ENCODE results near the gene TENM4. TPM values are rescaled to one million over a fixed set of nuclear protein-coding genes. Genes with fewer than 3 reads are reported as not detected.

The TENM4 gene
- polyA plus RNA-seq, 1 experiment, result 0.39 TPM

- CTCF ChIA-PET, result no interaction called here
- POLR2A ChIA-PET, result no interaction called here
These were observed 696.6 kb downstream of the TENM4 start for GRCh38 chr11:78744202-78744601.

DNA sequence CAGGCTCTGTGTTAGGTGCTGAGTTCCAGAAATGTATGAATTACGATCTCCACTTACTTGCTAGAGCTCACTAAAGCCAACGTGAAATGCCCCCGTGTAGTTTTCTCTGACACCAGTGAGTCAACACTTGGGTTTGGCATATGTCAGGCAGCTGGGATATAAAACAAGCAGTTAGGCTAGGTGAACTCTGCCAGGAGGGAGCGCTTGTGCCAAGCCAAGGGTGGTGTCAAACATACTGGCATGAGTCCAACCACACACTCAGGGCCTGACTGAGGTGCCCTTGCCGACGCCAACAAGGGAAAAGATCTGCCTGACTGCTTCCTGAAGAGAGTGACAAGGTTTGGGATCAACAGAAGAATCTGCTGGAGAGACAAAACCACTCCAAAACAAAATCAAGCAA is 698.4 kb downstream of the TENM4 start:
- TF ChIP-seq, protein P1, sequence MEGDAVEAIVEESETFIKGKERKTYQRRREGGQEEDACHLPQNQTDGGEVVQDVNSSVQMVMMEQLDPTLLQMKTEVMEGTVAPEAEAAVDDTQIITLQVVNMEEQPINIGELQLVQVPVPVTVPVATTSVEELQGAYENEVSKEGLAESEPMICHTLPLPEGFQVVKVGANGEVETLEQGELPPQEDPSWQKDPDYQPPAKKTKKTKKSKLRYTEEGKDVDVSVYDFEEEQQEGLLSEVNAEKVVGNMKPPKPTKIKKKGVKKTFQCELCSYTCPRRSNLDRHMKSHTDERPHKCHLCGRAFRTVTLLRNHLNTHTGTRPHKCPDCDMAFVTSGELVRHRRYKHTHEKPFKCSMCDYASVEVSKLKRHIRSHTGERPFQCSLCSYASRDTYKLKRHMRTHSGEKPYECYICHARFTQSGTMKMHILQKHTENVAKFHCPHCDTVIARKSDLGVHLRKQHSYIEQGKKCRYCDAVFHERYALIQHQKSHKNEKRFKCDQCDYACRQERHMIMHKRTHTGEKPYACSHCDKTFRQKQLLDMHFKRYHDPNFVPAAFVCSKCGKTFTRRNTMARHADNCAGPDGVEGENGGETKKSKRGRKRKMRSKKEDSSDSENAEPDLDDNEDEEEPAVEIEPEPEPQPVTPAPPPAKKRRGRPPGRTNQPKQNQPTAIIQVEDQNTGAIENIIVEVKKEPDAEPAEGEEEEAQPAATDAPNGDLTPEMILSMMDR (IDR thresholded peaks at IDR 0.05; ENCODE audit: insufficient read depth, low read depth, low read length), result no peak
- Histone ChIP-seq H3K36me3 (ENCODE audit: control insufficient read depth, insufficient read depth, low read length) (no peaks in the 10 kb centered on the region), H3K27me3 (ENCODE audit: control insufficient read depth, insufficient read depth, low read length) (no peaks in the 10 kb centered on the region), H3K4me3 (ENCODE audit: low read depth, low read length) (no peak overlapping the region)
- POLR2A ChIA-PET, result no interaction called here
- no peak for DNase-seq (ENCODE audit: low read depth)
- CTCF ChIA-PET, result interaction anchor here (0.8 kb wide), 1 partner anchor 97 kb away, joined by 3 read pairs; no protein-coding TSS in a partner anchor

More at GRCh38 chr11:78744202-78744601, 696.6 kb downstream of the TENM4 start:
- Histone ChIP-seq H3K4me3 (ENCODE audit: low read depth, low read length) (no peak overlapping the region), H3K27me3 (ENCODE audit: control insufficient read depth, insufficient read depth, low read length) (no peaks in the 10 kb centered on the region), H3K36me3 (ENCODE audit: control insufficient read depth, insufficient read depth, low read length) (no peaks in the 10 kb centered on the region)
- TF ChIP-seq, protein P1 (IDR thresholded peaks at IDR 0.05; ENCODE audit: insufficient read depth, low read depth, low read length), result no peak
- DNase-seq (ENCODE audit: low read depth), result no peak

DNA sequence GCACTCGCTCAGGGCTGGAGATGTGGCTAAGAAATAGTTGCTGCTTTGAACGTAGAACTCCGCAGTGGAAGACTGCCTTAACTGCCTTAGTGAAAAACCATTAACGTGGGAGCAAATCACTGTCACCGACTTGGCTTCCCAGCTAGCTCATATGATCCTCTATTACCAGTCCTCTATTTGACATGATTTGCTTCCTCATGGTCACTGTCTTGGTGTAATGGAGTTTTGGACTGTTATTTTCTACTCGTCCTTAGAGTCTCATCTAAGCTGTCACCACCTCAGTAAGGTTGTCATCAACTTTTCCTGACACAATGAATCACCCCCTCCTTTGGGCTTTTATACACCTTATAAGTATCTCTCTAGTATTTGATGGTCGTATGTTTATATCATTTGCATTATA is 699.1 kb downstream of the TENM4 start:
- CTCF ChIA-PET, result no interaction called here
- H3K4me3 ChIP-seq (ENCODE audit: low read depth, low read length), result no peak overlapping the region
- TF ChIP-seq, protein P1 (IDR thresholded peaks at IDR 0.05; ENCODE audit: insufficient read depth, low read depth, low read length), result no peak
- DNase-seq (ENCODE audit: low read depth), result no peak
- H3K36me3 ChIP-seq (ENCODE audit: control insufficient read depth, insufficient read depth, low read length), result no peaks in the 10 kb centered on the region
- H3K27me3 ChIP-seq (ENCODE audit: control insufficient read depth, insufficient read depth, low read length), result no peaks in the 10 kb centered on the region
- POLR2A ChIA-PET, result no interaction called here

GRCh38 chr11:78740199-78741071 is 700.4 kb downstream of the TENM4 start:
- POLR2A ChIA-PET, result no interaction called here
- CTCF ChIA-PET, result interaction anchor here (0.6 to 0.7 kb wide), 3 partner anchors 25 to 1299 kb away, joined by 3 read pairs; no protein-coding TSS in a partner anchor
- H3K36me3 ChIP-seq (ENCODE audit: control insufficient read depth, insufficient read depth, low read length), result no peaks in the 10 kb centered on the region
- DNase-seq (ENCODE audit: low read depth), result no peak
- no peak overlapping the region for H3K4me3 ChIP-seq (ENCODE audit: low read depth, low read length)
- H3K27me3 ChIP-seq (ENCODE audit: control insufficient read depth, insufficient read depth, low read length), result no peaks in the 10 kb centered on the region
- TF ChIP-seq, protein P1 (IDR thresholded peaks at IDR 0.05; ENCODE audit: insufficient read depth, low read depth, low read length), result no peak

DNA sequence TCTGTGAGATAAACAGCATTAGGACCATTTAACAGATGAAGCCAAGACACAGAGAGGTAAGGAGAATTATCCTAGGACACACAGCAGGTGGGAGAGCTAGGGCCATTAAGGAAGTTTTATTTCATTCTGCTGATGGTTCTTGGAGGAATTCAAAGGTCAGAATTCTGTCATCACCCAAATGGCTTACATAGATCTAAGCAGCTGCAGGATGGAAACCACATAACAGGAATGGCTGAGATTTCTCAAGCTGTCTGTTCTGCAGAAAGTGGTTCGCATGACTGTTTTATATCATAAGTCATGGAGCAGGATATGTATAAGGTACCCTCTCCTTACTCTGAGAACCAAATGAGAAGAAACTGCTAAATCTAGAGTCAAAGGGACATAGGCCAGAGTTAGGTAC is 702.9 kb downstream of the TENM4 start:
- DNase-seq (ENCODE audit: low read depth), result no peak
- Histone ChIP-seq H3K27me3 (ENCODE audit: control insufficient read depth, insufficient read depth, low read length) (no peaks in the 10 kb centered on the region), H3K4me3 (ENCODE audit: low read depth, low read length) (no peak overlapping the region), H3K36me3 (ENCODE audit: control insufficient read depth, insufficient read depth, low read length) (no peaks in the 10 kb centered on the region)
- CTCF ChIA-PET, result interaction anchor here (0.9 to 1.9 kb wide), 2 partner anchors 9 to 22 kb away, joined by 4 to 6 read pairs; no protein-coding TSS in a partner anchor
- POLR2A ChIA-PET, result no interaction called here
- TF ChIP-seq, protein P1 (IDR thresholded peaks at IDR 0.05; ENCODE audit: insufficient read depth, low read depth, low read length), result no peak

All from BJ (cell line).